G401.6 (cell line): ENCODE data around the gene ICAM5.
A peak's percentile ranks its signal among the peaks of the same experiment; 100 is the strongest.
"Not testable (repeated sequence)": the region's sequence is repeated elsewhere in the genome, so short reads cannot be mapped to it uniquely, and the experiment has no call there.

Experiments
- FAIRE-seq: peaks from 2 replicates; lab custom pipeline; 2012; peaks lifted over from hg19 to GRCh38; lab: Jason Lieb, UNC

The ICAM5 gene

GRCh38 chr19:10270616-10271394, 18.9 kb upstream of the ICAM5 start, which contains the start of gene ICAM1:
ICAM1 (plus strand) TSS chr19:10271120; CDS start chr19:10271160, 40 bp downstream.
- peak; percentile 49 for FAIRE-seq

DNA sequence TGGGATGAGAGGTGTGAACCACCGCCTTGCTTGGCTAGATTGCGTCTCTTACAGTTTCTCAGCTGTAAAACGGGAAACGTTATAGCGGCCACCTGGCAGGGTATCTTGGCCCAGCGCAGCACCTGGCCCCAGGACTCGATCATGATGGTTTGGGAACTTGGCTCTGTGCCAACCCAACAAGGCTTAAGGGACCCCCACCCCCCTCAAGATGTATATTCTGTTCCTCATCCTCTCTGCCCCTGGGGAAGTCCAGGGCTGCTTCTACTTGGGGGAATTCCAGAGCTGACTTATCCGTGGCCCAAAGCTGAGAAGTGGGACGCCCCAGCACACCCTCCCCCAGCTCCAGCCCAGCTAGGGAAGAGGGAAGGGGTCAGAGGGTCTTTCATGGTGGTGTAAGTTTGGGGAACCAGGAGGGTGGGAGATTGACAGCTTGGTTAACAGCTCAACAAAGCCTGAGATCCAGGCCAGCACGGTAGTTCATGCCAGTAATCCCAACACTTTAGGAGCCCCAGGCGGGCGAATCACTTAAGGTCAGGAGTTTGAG, 18.1 kb upstream of the ICAM5 start:
- FAIRE-seq: no peak

DNA sequence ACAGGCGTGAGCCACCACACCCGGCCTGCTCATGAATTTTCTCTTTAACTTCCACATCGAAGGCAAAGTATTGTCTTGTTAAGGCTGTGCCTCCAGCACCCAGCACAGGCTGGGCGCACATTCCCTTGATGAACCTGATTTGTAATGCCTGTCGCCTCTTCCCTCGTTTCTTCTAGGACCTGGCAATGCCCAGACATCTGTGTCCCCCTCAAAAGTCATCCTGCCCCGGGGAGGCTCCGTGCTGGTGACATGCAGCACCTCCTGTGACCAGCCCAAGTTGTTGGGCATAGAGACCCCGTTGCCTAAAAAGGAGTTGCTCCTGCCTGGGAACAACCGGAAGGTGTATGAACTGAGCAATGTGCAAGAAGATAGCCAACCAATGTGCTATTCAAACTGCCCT, 15.2 kb upstream of the ICAM5 start:
- no peak for FAIRE-seq

GRCh38 chr19:10277795-10278589, 11.8 kb upstream of the ICAM5 start:
- no peak for FAIRE-seq

DNA sequence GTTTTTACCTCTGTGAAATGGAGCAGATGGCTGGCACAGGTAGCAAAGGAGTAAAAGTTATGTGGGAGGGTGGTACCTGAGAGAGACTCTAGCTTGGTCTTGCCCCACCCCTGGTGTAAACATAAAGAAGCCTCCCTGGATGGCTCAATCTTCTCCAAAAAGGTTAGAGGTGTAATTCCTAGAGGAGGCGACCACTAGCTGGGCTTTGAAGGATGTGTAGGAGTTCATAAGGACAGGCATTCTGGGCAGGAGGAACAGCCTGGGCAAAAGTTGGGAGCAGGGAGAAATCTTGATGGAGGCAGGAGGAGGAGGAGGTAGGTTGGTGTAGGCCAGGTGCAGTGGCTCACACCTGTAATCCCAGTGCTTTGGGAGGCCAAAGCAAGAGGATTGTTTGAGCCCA, 10.8 kb upstream of the ICAM5 start:
- FAIRE-seq: no peak

DNA sequence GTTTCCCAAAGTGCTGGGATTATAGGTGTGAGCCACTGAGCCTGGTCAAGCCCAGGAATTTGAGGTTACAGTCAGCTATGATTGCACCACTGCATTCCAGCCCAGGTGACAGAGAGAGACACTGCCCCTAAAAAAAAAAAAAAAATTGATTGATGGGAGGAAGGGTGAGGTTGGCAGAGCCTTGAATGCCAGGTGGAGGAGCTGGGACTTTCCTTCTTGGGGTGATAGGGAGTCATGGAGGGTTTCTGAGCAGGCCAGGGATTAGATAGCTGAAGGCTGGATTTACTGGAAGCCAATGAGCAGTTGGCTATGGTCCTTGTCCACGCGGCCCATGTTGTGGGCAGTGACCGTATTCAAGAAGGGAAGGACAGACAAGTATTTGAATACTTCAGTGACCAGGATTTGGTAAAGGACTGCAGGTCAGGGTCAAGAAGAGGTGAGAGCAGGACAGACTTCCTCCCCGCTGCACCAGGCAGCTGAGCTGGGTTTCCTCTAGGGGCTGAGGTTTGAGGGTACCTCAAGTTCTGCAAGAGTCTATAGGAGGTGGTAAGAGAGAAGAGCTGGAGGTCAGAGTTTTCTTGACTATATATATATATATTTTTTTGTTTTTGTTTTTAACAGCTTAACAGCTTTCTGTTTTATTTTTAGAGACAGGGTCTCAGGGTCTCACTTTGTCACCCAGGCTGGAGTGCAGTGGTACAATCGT, 9.9 kb upstream of the ICAM5 start:
- no peak for FAIRE-seq

DNA sequence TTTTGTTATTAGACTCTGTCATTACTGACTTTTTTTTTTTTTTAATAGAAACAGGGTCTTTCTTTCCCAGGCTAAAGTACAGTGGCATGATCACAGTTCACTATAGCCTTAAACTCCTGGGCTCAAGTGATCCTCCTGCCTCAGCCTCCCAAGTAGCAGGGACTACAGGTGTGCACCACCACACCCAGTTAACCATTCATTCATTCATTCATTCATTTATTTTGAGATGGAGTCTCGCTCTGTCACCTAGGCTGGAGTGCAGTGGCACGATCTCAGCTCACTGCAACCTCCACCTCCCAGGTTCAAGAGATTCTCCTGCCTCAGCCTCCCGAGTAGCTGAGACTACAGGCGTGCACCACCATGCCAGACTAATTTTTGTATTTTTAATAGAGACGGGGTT, 7.7 kb upstream of the ICAM5 start:
- FAIRE-seq: not testable (repeated sequence)

- no peak for FAIRE-seq
Observed at GRCh38 chr19:10283301-10284064, 6.3 kb upstream of the ICAM5 start.

- no peak for FAIRE-seq
Observed at GRCh38 chr19:10284065-10284959, 5.4 kb upstream of the ICAM5 start.

GRCh38 chr19:10284960-10285278, 4.8 kb upstream of the ICAM5 start:
- no peak for FAIRE-seq

- no peak for FAIRE-seq
Observed at GRCh38 chr19:10285393-10285792, 4.4 kb upstream of the ICAM5 start.

- peak; percentile 45 for FAIRE-seq
Observed at GRCh38 chr19:10286803-10287737, 2.7 kb upstream of the ICAM5 start, which contains the start of gene ICAM4. ICAM4 (plus strand) TSS chr19:10286955; CDS start chr19:10287013, 58 bp downstream.

GRCh38 chr19:10288662-10289166, 1.0 kb upstream of the ICAM5 start:
- peak; percentile 87 for FAIRE-seq

DNA sequence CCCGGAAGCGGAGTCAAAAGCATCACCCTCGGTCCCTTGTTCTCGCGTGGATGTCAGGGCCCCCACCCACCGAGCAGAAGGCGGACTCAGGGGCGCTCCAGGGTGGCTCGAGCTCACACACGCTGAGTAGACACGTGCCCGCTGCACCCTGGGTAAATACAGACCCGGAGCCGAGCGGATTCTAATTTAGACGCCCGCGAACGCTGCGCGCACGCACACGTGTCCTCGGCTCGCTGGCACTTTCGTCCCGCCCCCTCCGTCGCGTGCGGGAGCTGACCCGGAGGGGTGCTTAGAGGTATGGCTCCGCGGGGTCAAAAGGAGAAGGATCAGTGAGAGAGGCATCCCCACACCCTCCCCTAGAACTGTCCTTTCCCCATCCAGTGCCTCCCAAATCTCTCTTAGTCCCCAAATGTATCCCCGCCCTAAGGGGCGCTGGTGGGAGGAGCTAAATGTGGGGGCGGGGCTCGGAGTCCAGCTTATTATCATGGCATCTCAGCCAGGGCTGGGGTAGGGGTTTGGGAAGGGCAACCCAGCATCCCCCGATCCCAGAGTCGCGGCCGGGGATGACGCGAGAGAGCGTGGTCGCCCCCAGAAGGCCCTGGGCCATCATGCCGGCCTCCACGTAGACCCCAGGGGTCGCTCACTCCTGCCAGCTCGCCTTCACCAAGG, 451 bp upstream of the ICAM5 start:
- FAIRE-seq: peak; percentile 23

DNA sequence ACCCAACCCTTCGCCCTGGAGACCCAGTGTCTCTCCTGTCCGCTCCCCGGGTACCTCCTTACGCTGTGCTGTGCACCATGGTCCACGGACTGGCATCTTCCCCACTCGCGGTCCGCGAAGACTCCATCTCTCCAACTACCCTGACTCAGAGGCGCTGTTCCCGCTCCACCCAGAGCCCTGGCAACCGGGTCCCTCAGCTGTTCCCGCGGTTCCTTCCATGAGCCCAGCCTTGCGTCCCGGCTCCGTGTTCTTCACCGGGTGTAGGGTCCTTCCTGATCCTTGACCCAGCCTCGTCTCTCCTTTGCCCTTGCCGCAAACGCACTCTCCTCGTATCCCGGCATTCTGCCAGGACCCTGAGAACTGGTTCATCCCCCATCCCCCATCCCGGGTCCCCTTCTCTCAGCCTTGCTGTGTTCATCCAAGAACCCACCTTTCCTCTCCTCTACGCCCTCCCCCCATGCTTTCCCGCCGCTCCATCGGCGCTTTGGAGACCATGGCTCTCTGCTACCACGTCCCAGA, 664 bp downstream of the ICAM5 start:
- FAIRE-seq: no peak

DNA sequence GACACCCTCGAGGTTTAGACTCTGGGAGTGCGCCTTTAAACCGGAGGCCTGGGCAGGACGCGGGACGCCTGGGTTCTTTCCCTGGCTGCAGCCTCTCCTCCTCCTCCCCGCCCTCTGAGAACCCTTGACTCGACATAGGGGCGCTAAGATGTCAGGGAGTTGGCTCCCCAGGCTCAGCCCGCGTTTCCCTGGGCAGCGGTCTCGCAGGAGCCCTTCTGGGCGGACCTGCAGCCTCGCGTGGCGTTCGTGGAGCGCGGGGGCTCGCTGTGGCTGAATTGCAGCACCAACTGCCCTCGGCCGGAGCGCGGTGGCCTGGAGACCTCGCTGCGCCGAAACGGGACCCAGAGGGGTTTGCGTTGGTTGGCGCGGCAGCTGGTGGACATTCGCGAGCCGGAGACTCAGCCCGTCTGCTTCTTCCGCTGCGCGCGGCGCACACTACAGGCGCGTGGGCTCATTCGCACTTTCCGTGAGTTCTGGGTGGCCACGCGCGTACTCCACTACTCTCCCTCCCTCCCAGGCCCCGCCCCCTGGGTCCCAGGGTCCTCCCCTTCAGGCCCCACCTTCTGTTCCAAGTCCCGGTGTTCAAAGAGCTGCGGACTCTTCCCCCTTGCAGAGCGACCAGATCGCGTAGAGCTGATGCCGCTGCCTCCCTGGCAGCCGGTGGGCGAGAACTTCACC, 1.3 kb downstream of the ICAM5 start:
- no peak for FAIRE-seq

DNA sequence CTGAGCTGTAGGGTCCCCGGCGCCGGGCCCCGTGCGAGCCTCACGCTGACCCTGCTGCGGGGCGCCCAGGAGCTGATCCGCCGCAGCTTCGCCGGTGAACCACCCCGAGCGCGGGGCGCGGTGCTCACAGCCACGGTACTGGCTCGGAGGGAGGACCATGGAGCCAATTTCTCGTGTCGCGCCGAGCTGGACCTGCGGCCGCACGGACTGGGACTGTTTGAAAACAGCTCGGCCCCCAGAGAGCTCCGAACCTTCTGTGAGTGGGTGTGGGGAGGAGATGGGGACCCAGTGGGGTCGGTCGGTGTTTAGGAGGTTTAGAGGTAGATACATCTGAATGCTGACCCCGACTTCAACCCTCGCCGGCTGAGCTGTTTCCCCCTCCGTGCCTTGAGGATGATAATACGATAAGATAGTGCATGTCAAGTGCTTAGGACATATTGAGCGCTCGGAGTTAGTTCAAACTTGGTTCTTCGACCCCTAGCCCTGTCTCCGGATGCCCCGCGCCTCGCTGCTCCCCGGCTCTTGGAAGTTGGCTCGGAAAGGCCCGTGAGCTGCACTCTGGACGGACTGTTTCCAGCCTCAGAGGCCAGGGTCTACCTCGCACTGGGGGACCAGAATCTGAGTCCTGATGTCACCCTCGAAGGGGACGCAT, 1.9 kb downstream of the ICAM5 start:
- FAIRE-seq: no peak
